Tibial nerve (tissue), 4 donors: Measurements from ENCODE around the gene WWC1.

ENCODE experiments used
- EP300 ChIP-seq, 2 donors: sonication (generic); formaldehyde crosslinking; IDR thresholded peaks; one replicate each; pipeline ENCODE4 v1.6.1; 2017; ENCODE audit warnings: antibody characterized with exemption in 2 of 2, mild to moderate bottlenecking in 1 of 2
- POLR2A ChIP-seq, 2 donors: fragments of 450-650 bp; IDR thresholded peaks; one replicate each; pipeline ENCODE4 v1.6.1; 2017; ENCODE audit warnings: antibody characterized with exemption in 2 of 2, mild to moderate bottlenecking in 2 of 2, moderate library complexity in 2 of 2
- TF ChIP-seq, protein P1 (sequence below), 5 experiments: fragments of 200-600 bp in 3 of 5; fragments of 450-650 bp in 2 of 5; sonication (generic) in 3 of 5; IDR thresholded peaks; one replicate each; pipeline ENCODE4 v1.5.1; 2016 to 2019; ENCODE audit warnings: antibody characterized with exemption in 5 of 5, mild to moderate bottlenecking in 3 of 5, moderate library complexity in 2 of 5

DNA sequence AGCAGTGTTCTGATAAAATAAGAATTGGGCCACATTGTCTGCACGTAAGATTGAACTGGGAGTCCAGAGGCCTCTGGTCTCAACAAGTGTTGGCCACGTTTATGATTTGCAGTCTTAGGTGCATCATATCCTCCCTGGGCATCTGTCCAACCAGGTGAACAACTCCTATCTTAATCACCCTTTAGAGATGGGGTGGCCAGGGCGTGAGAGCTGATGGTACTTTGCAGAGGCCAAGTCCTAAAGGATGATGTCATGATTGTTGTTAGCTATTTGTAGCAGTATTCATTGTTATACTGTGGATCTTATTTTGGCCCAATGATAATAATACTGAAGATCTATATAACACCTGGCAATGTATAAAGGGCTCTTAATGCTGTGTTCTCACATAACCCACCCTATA, 121.6 kb downstream of the WWC1 start:
- TF ChIP-seq, protein P1, sequence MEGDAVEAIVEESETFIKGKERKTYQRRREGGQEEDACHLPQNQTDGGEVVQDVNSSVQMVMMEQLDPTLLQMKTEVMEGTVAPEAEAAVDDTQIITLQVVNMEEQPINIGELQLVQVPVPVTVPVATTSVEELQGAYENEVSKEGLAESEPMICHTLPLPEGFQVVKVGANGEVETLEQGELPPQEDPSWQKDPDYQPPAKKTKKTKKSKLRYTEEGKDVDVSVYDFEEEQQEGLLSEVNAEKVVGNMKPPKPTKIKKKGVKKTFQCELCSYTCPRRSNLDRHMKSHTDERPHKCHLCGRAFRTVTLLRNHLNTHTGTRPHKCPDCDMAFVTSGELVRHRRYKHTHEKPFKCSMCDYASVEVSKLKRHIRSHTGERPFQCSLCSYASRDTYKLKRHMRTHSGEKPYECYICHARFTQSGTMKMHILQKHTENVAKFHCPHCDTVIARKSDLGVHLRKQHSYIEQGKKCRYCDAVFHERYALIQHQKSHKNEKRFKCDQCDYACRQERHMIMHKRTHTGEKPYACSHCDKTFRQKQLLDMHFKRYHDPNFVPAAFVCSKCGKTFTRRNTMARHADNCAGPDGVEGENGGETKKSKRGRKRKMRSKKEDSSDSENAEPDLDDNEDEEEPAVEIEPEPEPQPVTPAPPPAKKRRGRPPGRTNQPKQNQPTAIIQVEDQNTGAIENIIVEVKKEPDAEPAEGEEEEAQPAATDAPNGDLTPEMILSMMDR (IDR thresholded peaks at IDR 0.05): no peak
- TF ChIP-seq POLR2A (IDR thresholded peaks at IDR 0.05) (no peak), EP300 (IDR thresholded peaks at IDR 0.05) (no peak)
